SKM-1 (cell line): ENCODE results near the gene WNK4.
"Not testable (repeated sequence)": the region's sequence is repeated elsewhere in the genome, so short reads cannot be mapped to it uniquely, and the experiment has no call there.

ENCODE experiments used
- DNase-seq: peaks from one replicate; lab custom pipeline; 2025; ENCODE audit not compliant: unreplicated experiment; lab: John Stamatoyannopoulos, UW

The WNK4 gene

DNA sequence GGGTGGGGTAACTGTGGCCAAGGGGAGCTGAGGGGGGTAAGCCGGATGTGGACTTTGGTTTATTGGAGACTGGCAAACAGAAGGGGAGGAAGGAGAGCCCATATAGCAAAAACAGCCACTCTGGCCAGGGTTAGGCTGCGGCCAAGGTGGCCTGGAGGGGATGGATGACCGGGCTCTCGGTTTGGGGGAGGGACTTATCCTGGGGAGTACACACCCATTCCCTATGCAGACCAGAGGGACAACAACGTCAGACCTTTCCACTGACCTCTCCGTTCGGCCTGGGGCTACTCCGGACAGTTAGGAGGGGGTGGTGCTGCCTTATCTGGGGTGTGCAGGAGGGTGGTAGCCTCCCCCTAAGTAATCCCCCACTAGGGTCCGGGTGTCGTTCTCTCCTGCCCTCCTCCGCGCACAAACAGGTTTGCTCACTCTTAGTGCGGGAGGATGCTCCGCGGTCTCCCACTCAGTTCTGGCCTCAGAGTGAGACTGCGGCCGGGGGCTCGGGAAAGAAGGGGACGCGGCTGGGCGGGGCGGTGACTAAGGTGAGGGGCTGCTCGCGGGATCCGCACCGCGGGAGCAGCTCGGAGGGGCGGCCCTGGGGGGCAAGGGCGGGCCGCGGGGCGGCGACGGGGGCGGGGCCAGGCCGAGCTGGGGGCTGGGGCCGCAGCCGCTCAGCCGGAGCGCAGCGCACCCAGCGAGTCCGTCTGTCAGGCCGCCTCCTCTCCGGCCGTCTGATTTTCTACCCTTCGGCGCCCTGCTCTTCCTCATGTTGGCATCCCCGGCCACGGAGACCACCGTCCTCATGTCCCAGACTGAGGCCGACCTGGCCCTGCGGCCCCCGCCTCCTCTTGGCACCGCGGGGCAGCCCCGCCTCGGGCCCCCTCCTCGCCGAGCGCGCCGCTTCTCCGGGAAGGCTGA is at the start of gene WNK4:
Gene WNK4 (plus strand): TSS at position 675 of the 915 bp plus-strand sequence. CDS start 89 bp downstream, at position 764.
- no peak for DNase-seq

DNA sequence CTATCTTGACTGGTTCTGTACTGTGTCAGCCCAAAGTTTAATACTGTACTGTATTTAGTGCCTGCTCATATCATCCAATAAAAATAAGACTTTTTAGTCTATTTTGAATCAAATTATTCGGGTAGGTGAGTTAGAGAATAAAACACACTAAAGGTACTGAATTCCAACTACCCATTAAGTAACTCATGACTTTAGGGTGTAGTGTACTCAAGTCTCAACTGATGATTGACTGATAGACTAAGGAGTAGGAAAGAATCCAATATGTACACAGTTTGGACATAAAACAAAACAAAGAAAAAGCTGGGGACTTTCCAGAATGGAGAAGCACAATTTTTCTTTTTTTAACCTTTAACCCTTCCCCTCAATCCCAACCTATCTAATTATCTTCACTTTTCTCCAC is 39.7 kb upstream of the WNK4 start:
- no peak for DNase-seq

DNA sequence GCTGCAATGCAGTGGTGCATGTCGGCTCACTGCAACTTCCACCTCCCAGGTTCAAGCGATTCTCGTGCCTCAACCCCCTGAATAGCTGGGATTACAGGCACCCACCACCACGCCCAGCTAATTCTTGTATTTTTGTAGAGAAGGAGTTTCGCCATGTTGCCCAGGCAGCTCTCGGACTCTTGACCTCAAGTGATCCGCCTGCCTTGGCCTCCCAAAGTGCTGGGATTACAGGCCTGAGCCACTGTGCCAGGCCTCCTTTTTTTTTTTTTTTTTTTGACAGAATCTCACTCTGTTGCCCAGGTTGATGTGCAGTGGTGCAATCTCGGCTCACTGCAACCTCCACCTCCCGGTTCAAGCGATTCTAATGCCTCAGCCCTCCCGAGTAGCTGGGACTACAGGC is 37.5 kb upstream of the WNK4 start:
- DNase-seq = not testable (repeated sequence)

DNA sequence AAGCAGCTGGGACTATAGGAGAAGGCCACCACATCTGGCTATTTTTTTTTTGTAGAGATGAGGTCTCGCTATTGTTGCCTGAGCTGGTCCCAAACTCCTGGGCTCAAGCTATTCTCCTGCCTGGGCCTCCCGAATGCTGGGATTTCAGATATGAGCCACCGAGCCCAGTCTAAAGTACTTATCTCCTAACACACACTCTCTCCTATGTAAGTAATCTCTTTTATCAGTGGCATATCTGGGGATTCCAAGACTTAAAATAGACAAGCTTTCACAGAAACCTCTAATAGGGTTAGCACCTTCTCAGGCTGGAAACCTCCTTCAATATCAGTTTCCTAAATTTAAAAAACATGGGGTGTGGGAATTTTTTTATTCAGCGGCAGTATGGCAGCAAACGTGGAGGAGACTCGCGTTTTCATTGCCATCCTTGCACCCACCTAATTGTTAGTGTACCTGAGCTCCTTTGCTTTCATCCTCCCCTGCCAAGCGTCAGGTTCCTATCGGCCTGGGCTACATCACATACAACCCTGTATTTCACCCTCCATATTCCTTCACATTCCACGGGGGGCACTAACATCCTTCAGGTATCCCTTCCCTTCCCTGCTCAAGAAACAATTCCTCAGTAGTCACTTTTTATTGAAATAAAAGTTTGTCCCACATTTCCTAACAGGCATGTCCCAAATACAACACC is 36.7 kb upstream of the WNK4 start:
- no peak for DNase-seq

DNA sequence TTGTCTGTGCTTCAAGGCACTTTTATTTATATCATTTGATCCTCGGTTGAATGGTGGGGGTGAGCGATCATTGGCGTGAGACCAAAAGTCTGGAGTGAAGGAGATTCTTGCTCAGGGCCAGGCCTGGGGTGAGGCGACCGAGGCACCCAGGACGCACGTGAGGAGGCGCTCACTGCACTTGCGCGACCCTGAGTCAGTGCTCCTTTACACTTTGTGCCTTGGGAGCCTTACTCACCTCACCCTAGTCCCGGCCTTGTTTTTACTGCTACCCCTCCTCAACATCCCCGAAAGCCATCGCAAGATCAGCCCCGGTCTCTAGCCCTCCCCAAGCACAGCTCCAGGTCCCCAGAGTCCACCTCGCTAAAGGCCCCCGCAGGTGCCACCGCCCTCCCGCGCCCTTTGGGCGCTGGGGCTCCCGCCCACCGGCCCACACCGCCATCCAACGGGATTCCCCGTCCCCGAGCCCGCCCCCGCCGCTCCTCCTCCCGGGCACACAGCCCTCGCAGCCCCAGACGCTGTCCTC is 36.1 kb upstream of the WNK4 start:
- no peak for DNase-seq

DNA sequence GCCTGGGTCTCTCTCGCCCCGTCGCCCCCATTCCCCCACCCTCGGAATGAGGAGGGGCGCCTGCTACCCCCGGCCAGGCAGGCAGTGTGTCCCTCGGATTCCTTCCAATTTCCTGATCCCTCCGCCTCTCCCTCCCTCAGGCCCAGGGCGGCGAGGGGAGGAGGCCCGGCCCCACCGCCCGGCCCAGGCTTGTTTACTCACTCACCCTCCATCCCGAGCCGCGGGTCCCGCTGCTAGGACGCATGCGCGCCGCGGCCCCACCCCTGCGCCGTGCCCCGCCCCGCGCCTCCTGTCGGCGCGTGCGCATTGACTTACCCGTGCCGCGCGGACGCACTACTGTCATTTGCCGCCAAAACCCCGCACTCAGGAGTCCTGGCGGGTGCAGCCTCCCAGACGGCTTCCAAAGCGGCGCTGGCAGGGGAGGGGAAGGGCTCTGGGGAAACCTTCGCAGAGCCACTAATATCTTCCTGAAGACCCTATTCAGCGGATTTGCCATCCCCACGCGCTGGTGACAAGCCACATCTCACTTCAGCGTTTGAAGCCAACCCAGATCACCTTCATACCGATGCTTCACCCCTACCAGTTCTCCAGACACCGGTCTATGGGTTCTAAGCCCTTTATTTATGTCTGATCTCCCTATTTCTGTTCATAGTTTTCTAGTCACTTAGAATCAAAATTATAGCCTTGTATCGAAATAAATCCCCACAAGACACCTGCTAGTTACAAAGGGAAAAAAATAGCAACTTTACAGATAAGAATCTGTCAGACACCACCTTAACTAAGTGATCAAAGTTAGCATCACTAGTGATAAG is 35.4 kb upstream of the WNK4 start, which contains the start of gene EZH1:
Gene EZH1 (minus strand): TSS at position 235 of the 812 bp plus-strand sequence. CDS start 16,099 bp downstream, outside the sequence.
- peak; percentile 60 for DNase-seq

DNA sequence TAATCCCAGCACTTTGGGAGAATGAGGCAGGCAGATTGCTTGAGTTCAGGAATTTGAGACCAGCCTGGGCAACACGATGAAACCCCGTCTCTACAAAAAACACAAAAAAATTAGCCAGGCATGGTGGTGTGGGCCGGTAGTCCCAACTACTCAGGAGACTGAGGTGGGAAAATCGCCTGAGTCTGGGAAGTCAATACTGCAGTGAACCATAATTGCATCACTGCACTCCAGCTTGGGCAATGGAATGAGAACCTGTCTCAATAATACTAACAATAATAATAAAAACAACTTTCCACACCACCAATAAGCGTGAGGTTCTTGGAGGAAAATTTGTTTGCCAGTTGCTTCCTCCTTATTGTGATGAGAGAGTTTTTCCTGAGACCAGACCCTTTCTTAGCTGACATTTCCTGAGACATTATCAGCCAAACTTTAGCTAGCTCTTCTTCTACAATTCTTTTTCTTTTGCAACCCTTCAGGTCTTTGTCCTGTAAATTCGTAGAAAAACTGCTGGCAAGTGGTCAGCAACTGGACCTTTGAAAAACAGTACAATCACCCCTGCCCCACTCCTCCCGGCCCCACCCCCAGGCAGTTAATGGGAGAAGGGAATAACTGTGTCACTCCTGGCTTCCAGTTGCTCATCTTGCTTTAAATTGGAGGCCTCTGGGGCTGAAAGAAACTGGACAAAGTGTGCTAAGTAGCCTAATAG is 32.1 kb upstream of the WNK4 start:
- DNase-seq = no peak

DNA sequence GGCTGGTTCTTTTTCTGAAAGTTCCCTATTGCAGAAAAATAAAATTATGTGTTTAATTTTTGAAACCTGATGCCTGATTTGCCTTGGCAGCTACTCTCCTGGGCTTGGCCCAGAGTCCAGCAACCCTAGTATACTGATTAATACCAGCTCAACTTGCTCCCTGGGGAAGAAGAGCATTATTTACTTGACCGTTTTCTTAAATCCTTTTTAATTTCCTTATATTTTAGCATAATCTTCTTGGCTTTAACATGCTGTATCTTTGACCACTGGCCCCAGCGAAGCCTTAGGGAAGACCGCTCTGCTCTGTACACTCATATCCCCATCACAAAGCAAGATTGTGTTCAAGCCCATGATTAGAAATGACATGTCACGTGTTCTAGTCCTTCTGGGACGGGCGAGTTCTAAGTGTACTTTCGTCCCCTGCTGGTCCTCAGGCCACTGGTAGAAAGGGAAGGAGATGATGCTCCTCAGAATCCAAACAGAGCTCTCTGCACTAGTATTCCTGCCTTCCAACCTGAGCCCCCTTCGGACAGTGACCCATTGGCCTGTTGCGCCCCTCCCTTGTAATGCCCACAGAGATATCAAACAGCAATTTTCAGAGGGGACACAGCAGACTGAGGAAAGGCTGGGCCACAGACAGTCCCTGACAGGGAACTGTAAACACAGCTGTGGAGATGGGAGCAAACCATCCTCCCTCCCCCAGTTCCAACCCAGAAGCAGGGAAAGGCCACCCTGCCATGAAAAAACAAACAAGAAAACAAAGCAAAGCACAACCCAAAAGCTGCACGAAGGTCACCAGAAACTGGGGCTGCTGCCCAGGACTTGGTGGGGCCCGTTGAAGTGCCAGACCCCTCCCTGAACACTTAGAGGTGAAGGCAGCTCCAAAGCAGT is 31.3 kb upstream of the WNK4 start:
- DNase-seq = no peak

DNA sequence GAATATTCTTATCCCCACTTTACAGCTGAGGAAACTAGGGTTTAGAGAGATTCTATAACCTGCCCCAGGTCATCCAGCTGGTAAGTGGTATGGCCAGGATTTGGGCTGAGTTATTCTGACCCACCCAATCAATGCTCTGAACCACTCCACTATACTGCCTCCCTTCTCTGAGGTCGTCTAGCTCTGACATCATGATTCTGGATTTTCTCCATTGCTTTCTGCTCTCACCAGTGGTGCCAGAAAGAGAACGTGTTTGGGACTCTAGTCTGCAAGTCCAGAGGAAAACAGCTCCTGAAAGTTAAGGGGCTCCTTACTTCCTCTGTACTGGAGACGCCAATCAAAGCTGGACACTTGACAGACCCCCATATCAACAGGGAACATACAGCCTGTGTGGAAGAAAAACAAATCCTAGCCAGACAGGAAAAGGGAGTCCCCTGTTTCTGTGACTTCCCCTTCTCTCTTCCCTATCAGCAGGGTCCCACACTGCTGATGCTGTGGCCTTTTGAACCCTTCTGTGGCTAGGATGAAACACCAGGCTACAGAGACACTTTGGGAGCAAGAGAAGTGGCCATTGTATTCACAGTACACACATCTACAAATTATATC is 29.6 kb upstream of the WNK4 start:
- no peak for DNase-seq

DNA sequence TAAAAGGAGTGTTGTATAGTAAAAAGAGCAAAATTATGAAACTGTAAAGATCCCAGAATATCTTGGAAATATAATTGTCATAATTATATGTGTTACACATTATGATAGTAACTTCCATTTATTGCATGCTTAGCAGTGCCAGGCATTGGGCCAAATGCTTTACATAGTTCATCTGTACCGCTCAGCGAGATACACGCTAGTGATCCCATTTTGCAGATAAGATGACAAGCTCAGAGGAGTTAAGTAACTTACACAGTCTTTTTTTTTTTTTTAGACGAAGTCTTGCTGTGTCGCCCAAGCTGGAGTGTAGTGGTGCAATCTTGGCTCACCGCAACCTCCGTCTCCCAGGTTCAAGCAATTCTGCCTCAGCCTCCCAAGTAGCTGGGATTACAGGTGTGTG is 28.8 kb upstream of the WNK4 start:
- DNase-seq = no peak

DNA sequence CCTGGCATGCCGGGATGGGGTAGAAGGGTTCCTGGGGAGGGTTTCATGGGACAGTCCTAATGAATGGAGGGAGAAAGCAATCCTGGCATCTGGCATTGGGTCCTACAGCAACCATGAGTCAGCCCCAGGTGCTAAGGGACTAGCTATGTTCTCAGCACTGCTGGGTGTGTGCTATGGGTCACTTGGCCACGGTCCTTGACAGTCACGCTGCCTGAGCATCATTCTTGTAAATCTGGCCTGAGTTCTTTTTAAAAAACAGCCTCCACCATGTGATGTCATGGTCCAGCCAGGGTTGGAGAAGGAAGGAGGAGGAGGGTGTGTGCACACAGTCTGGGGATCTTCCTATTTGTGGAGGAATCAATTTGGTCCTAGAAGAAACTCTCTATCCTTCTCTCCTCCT is 25.6 kb upstream of the WNK4 start:
- no peak for DNase-seq

DNA sequence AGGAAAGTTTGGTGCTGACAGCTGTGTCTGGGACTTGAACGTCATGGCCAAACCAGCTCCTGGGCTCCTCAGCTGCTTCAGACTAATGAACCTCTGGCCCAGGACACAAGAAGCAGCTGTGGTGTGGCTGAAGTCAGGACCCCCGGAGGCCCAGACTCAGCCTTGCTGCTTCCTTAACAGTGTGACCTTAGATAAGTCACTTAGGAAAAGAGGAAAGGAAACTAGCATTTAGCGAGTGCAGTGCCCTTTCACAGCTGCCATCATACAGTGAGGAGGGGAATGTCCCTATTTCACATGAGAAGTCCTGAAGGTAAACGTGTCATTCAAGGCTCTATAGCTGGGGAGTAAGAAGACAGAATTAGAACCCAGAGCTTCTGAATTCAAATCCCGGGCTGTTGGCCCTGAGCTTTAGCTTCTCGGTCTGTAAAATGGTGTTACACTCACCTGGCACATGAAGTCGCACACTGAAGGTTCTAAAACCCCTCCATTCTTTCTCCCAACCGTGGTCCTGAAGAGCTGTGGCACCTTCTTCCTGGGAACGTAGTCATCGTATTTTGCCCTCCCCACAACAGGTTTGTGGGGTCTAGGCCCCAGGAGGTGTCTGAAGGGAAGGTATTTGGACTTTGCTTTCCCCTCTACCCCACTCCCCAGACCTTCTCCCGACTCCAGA is 20.3 kb upstream of the WNK4 start:
- no peak for DNase-seq

DNA sequence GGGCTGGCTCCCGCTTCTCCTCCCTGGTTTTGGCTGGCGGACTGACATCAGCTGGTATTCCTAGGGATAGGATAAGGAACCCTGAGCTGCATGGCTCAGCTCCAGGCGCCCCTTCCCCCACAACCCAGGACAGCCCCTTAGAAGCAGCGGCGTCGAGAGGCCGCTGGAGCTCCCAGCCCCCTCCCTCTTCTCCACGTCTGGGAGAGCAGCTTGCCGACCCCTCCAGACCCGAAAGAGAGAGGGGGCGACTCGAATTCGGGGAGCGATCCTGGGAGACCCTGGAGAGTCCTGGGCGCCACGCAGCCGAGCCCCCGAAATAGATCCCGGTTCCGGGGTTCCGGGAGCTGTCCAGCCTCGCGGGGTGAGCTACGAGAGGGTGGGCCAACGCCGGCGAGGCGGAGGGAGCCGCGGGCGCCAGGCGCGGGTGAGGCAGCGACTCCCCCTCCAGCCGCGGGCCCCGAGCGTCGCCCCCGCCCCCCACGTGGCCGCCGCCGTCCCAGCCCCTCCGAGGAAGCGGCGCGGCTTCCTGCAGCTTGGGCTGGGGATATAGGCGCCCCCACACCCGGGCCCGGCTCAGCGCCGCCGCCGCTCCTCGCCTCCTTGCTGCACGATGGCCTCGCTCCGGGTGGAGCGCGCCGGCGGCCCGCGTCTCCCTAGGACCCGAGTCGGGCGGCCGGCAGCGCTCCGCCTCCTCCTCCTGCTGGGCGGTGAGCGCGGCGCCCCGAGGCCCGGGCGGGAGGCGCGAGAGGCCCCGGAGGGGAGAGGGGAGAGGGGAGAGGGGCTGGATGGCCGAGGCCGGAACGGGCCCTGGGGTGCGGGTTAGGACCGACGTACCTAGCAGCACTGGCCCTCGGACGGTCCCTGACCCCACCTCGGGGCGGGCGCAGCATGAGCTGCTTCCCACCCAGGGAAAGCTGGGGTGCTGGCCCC is 19.5 kb upstream of the WNK4 start, which contains the start of gene RAMP2:
Gene RAMP2 (plus strand): TSS at position 576 of the 930 bp plus-strand sequence. CDS start 35 bp downstream, at position 611.
- no peak for DNase-seq

DNA sequence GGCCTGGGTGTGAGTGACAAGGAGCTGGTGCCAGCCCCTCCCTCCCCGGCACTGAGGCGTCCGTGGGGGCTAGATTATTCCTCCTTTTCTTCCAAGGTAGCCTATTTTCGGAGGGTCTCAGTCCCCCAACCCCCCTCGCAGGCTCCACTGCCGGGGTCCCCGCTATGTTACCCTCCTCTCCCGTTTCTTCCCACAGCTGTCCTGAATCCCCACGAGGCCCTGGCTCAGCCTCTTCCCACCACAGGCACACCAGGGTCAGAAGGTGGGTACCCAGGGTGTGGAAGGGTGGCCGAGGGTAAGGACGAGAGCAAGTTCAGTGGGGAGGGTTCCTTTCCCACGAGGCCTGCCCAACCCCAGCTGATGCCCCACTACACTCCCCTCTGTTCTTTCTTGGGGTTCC is 18.8 kb upstream of the WNK4 start:
- no peak for DNase-seq

DNA sequence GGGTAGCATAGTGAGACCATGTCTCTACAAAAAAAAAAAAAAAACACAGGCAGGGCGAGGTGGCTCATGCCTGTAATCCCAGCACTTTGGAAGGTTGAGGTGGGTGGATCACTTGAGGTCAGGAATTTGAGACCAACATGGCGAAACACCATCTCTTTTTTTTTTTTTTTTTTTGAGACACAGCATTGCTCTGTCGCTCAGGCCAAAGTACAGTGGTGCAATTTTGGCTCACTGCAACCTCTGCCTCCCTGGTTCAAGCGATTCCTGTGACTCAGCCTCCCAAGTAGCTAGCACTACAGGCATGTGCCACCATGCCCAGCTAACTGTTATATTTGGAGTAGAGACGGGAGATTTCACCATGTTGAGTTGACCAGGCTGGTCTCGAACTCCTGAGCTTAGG is 14.3 kb upstream of the WNK4 start:
- DNase-seq = no peak

DNA sequence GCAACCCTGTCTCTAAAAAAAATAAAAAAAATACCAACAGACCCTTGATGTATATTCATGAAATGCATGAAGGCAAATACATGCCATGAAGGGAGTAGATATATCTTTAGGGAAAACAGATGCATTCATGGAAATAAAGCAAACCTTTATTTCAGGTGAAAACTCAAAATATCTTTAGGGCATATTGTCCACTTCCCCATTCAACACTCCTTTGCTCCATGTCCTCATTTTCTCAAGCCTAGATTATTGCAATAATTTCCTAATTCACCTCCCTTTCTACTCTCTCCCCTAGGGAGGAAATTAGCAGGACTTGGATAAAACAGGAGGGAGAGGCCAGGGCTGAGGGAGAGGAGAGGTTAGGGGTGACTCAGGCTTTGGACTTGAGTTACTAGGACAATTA is 12.9 kb upstream of the WNK4 start:
- DNase-seq = no peak

DNA sequence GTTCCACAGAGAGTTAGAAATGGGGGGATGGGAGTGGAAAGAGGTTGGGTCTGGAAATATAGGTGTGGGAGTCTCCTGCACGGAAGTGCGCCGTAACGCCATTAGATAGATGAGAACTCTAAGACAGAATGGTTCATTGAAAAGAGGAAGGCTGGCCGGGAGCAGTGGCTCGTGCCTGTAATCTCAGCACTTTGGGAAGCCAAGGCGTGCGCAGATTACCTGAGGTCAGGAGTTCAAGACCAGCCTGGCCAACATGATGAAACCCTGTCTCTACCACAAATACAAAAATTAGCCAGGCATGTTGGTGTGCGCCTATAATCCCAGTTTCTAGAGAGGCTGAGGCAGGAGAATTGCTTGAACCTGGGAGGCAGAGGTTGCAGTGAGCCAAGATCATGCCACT is 12.4 kb upstream of the WNK4 start:
- DNase-seq = not testable (repeated sequence)
